Measurements from ENCODE around the gene PPP1R3C. TPM values are rescaled to one million over a fixed set of nuclear protein-coding genes. Genes with fewer than 3 reads are reported as not detected.

The PPP1R3C gene
- total RNA-seq, 1 donor from 2014 or later = 15.7 TPM

DNA sequence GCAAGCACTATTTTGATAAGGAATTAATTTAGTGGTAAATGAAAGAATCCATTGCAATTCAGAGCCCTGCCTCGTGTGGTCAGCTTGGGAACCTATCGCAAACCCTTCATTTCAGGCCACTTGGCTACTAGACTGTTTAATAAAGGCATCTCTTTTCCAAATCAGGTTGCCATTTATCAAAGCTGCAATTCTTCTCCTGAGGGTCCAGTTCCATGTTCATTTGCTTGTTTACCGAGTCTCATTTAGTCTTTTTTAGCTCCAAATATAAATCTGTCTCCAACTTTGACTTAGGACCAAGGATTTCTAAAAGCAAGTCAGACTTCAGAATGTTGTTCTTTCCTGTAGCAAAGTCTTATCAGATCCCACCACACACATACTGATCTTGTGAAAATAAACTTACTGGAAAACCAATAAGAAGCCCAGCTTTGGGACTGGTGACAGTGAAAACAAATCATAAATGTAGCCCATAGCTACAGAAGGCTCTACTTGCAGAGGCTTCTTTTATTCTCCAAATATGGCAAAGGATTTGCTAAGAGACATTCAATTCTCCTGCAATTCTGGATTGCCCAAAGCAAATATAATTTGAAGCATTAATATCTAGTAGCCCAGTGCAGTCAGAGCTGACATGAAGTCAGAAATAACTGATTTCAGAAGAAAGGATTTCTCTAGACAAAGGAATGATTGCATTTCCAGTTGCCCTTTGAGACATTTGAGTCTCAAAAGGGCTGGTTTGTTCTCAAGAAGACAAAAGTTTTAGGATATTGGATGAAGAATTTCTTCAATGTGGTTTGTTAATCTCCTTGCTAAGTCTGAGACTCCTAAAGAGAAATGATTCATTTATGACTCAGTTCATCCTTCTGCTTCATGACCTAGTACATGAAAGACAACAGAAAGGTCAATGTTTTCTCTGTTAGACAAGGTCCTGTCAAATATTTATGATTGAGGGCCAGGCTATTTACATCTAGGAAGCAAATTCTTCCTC is 28.0 kb downstream of the PPP1R3C start:
- no peaks in the 10 kb centered on the region for H3K27me3 Mint-ChIP-seq (ENCODE audit: unreplicated experiment)
- H3K4me1 Mint-ChIP-seq (ENCODE audit: unreplicated experiment) = peaks cover 42% of the 10 kb centered on the region
- DNase-seq (ENCODE audit: extremely low spot score, unreplicated experiment) = no peak
- peaks cover 6% of the 10 kb centered on the region for H3K9me3 Mint-ChIP-seq (ENCODE audit: unreplicated experiment)
- H3K27ac Mint-ChIP-seq (ENCODE audit: unreplicated experiment) = peak overlapping the region; percentile 90
- H3K4me3 Mint-ChIP-seq (ENCODE audit: unreplicated experiment) = no peak overlapping the region
- TF ChIP-seq, protein P1, sequence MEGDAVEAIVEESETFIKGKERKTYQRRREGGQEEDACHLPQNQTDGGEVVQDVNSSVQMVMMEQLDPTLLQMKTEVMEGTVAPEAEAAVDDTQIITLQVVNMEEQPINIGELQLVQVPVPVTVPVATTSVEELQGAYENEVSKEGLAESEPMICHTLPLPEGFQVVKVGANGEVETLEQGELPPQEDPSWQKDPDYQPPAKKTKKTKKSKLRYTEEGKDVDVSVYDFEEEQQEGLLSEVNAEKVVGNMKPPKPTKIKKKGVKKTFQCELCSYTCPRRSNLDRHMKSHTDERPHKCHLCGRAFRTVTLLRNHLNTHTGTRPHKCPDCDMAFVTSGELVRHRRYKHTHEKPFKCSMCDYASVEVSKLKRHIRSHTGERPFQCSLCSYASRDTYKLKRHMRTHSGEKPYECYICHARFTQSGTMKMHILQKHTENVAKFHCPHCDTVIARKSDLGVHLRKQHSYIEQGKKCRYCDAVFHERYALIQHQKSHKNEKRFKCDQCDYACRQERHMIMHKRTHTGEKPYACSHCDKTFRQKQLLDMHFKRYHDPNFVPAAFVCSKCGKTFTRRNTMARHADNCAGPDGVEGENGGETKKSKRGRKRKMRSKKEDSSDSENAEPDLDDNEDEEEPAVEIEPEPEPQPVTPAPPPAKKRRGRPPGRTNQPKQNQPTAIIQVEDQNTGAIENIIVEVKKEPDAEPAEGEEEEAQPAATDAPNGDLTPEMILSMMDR (IDR thresholded peaks at IDR 0.05) = peak; percentile 21
- H3K36me3 Mint-ChIP-seq (ENCODE audit: unreplicated experiment) = no peaks in the 10 kb centered on the region

DNA sequence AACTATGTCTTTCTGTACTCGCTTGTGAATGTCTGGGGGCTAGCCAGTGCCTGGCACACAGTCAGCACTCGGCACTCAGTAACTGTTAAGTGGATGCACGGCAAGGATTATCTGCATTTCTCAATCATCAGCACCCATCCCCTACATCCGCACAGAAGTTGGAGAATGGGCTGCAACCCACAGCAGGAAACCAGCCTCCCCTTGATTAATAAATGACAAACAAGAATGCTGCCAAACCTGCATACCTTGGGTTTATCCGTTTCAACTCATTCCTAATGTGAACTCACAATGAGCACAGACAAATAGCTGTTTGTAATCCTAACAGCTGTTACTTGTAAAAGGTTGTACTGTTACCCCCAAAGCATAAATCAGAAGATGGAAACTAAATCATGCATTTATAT is 28.9 kb downstream of the PPP1R3C start:
- DNase-seq (ENCODE audit: extremely low spot score, unreplicated experiment) = no peak
- Mint-ChIP-seq H3K36me3 (ENCODE audit: unreplicated experiment) (no peaks in the 10 kb centered on the region), H3K9me3 (ENCODE audit: unreplicated experiment) (peaks cover 6% of the 10 kb centered on the region), H3K4me3 (ENCODE audit: unreplicated experiment) (no peak overlapping the region), H3K4me1 (ENCODE audit: unreplicated experiment) (peaks cover 45% of the 10 kb centered on the region), H3K27ac (ENCODE audit: unreplicated experiment) (peak overlapping the region; percentile 90), H3K27me3 (ENCODE audit: unreplicated experiment) (no peaks in the 10 kb centered on the region)
- TF ChIP-seq, protein P1 (IDR thresholded peaks at IDR 0.05) = no peak

DNA sequence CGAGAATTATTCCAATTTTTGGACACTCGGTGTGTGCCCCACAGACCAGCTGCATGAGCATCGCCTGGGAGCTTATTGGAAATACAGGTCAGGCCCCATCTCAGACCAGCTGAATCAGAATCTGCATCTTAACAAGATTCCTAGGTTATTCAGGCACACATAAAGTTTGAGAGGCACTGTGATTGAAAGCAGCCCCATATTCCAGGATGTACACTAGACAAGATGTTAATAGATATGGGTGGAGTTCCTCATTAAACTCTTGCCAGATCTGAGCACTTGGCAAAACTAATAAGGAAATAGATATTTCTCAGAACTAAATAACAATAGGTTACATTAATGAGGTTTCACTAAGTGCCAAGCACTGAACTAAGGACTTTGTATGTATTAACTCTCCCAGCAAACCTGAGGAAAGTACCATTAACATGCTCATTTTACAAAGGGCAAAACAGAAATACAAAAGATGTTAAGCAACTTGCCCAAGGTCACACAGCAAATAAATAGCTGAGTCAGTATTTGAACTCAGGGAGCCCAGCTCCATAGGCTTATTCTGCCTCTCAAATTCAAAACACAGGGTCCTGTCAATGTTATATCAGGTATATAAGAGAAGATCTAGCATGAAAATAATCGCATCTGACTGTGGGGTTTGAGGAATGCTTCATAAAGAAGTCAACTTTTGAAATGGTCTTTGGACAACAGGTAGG is 29.9 kb downstream of the PPP1R3C start:
- no peak overlapping the region for H3K4me3 Mint-ChIP-seq (ENCODE audit: unreplicated experiment)
- no peaks in the 10 kb centered on the region for H3K36me3 Mint-ChIP-seq (ENCODE audit: unreplicated experiment)
- peaks cover 6% of the 10 kb centered on the region for H3K9me3 Mint-ChIP-seq (ENCODE audit: unreplicated experiment)
- H3K4me1 Mint-ChIP-seq (ENCODE audit: unreplicated experiment) = peaks cover 54% of the 10 kb centered on the region
- H3K27ac Mint-ChIP-seq (ENCODE audit: unreplicated experiment) = peak overlapping the region; percentile 90
- TF ChIP-seq, protein P1 (IDR thresholded peaks at IDR 0.05) = no peak
- DNase-seq (ENCODE audit: extremely low spot score, unreplicated experiment) = no peak
- H3K27me3 Mint-ChIP-seq (ENCODE audit: unreplicated experiment) = no peaks in the 10 kb centered on the region

DNA sequence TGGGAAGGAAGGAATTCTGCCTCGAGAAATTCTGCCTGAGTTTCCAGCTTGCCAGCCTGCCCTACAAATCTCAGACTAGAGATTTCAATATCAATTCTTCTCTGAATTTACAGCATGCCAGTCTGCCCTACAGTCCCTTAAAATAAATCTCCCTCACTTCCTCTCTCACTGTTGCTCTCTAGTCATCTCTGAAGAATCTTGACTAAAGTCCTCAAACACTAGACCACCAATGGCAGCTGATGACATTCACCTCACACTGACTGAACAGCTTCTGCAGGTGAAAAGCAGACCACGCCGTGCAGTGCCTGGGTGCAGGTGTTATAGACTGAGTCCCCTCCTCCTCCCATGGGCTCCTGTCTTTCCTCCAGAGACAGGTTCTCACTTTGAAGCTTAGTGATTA is 30.4 kb downstream of the PPP1R3C start:
- Mint-ChIP-seq H3K9me3 (ENCODE audit: unreplicated experiment) (peaks cover 6% of the 10 kb centered on the region), H3K36me3 (ENCODE audit: unreplicated experiment) (no peaks in the 10 kb centered on the region), H3K27me3 (ENCODE audit: unreplicated experiment) (no peaks in the 10 kb centered on the region), H3K4me3 (ENCODE audit: unreplicated experiment) (no peak overlapping the region), H3K27ac (ENCODE audit: unreplicated experiment) (peak overlapping the region; percentile 52), H3K4me1 (ENCODE audit: unreplicated experiment) (peaks cover 60% of the 10 kb centered on the region)
- DNase-seq (ENCODE audit: extremely low spot score, unreplicated experiment) = no peak
- TF ChIP-seq, protein P1 (IDR thresholded peaks at IDR 0.05) = no peak

DNA sequence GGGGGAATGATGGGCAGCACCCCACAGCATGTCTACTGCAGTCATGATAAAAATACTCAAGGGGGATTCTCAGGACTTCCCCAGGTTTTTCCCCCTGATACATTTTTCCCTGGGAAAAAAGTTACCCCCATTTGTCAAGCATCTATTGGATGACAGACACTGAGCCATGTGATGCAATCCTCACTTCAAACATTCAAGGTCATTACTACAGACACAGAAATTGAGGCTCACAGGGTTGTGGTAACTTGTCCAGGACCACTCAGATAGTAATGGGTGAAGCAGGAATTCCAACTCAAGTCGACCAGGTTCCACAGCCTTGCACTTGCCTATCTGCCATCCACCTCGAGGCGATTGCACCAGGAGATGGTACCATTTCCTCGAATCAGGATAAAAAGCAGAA is 31.7 kb downstream of the PPP1R3C start:
- H3K27me3 Mint-ChIP-seq (ENCODE audit: unreplicated experiment) = no peaks in the 10 kb centered on the region
- H3K36me3 Mint-ChIP-seq (ENCODE audit: unreplicated experiment) = no peaks in the 10 kb centered on the region
- TF ChIP-seq, protein P1 (IDR thresholded peaks at IDR 0.05) = no peak
- H3K27ac Mint-ChIP-seq (ENCODE audit: unreplicated experiment) = no peak overlapping the region
- no peak overlapping the region for H3K4me3 Mint-ChIP-seq (ENCODE audit: unreplicated experiment)
- no peak for DNase-seq (ENCODE audit: extremely low spot score, unreplicated experiment)
- peaks cover 3% of the 10 kb centered on the region for H3K9me3 Mint-ChIP-seq (ENCODE audit: unreplicated experiment)
- H3K4me1 Mint-ChIP-seq (ENCODE audit: unreplicated experiment) = peaks cover 70% of the 10 kb centered on the region
